Right lobe of liver (tissue), 4 donors: ENCODE measurements around the gene HACD4.

Experiments
- POLR2A ChIP-seq: fragments of 450-650 bp; IDR thresholded peaks from one replicate; pipeline ENCODE4 v1.6.1; 2017; ENCODE audit warnings: antibody characterized with exemption, mild to moderate bottlenecking
- TF ChIP-seq, protein P1 (sequence below), 4 donors: fragments of 200-600 bp in 3 of 4; fragments of 450-650 bp in 1 of 4; IDR thresholded peaks; one replicate each; pipeline versions ENCODE4 v1.5.1 to v1.8.0; 2016 to 2022; ENCODE audit warnings: antibody characterized with exemption in 4 of 4, mild to moderate bottlenecking in 2 of 4
- donor health status: DM: no; HTN: no; CAD: no.
- donor health status: DM: no; HTN: no; CAD: no.
- donor health status: DM: no; HTN: yes; CAD: no.

DNA sequence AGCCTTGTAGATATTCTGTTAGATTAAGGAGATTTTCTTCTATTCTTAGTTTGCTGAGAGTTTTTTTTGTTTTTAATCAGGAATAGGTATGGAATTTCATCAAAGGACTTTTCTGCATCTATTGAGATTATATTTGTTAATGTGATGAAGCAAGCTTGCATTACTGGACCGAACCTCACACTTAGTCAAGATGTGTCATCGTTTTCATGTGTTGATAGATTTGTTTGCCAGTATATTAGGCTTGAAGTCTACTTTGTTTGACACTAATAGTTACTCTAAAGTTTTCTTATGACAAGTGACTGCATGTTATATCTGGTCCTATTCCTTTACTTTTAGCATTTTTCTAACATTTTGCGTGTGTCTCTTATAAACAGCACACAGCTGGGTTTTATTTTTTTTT is 12.4 kb upstream of the HACD4 start:
- TF ChIP-seq, protein P1, sequence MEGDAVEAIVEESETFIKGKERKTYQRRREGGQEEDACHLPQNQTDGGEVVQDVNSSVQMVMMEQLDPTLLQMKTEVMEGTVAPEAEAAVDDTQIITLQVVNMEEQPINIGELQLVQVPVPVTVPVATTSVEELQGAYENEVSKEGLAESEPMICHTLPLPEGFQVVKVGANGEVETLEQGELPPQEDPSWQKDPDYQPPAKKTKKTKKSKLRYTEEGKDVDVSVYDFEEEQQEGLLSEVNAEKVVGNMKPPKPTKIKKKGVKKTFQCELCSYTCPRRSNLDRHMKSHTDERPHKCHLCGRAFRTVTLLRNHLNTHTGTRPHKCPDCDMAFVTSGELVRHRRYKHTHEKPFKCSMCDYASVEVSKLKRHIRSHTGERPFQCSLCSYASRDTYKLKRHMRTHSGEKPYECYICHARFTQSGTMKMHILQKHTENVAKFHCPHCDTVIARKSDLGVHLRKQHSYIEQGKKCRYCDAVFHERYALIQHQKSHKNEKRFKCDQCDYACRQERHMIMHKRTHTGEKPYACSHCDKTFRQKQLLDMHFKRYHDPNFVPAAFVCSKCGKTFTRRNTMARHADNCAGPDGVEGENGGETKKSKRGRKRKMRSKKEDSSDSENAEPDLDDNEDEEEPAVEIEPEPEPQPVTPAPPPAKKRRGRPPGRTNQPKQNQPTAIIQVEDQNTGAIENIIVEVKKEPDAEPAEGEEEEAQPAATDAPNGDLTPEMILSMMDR (IDR thresholded peaks at IDR 0.05): no peak
- no peak for TF ChIP-seq POLR2A
